Glutamatergic neuron (in vitro differentiated cells): ENCODE results near the gene CSK. TPM values are rescaled to one million over a fixed set of nuclear protein-coding genes. Genes with fewer than 3 reads are reported as not detected.
A peak's percentile ranks its signal among the peaks of the same experiment; 100 is the strongest.

Source experiments
- DNase-seq: peaks from one replicate; pipeline ENCODE4 v3.0.0; 2022
- H3K27ac Mint-ChIP-seq: one replicate; pipeline ENCODE4 v1.8.0; 2020; ENCODE audit warnings: mild to moderate bottlenecking, mixed read lengths, inconsistent platforms; ENCODE audit not compliant: unreplicated experiment
- H3K27me3 Mint-ChIP-seq: one replicate; pipeline ENCODE4 v1.8.0; 2020; ENCODE audit warnings: mild to moderate bottlenecking, moderate library complexity, mixed read lengths, inconsistent platforms; ENCODE audit not compliant: unreplicated experiment
- H3K36me3 Mint-ChIP-seq: one replicate; pipeline ENCODE4 v1.8.0; 2020; ENCODE audit warnings: mild to moderate bottlenecking, mixed read lengths, inconsistent platforms; ENCODE audit not compliant: unreplicated experiment
- H3K4me1 Mint-ChIP-seq: one replicate; pipeline ENCODE4 v1.8.0; 2020; ENCODE audit warnings: mild to moderate bottlenecking, low read depth, mixed read lengths, inconsistent platforms; ENCODE audit not compliant: unreplicated experiment
- H3K4me3 Mint-ChIP-seq: one replicate; pipeline ENCODE4 v1.8.0; 2020; ENCODE audit warnings: mild to moderate bottlenecking, mixed read lengths, inconsistent platforms; ENCODE audit not compliant: unreplicated experiment
- H3K9me3 Mint-ChIP-seq: one replicate; pipeline ENCODE4 v1.8.0; 2020; ENCODE audit warnings: mild to moderate bottlenecking, moderate library complexity, mixed read lengths, inconsistent platforms; ENCODE audit not compliant: unreplicated experiment
- total RNA-seq: library from RNA; stranded (reverse); fragmentation: NEBNext Ultra II Directional; extraction: Animal tissue kit (Norgen Biotek cat#: 25700); gene quantifications from one replicate; pipeline ENCODE4 v1.2.1, GENCODE V29; 2021; ENCODE audit not compliant: unreplicated experiment
- TF ChIP-seq, protein P1 (sequence below): fragments of 200-600 bp; sonication (generic); IDR thresholded peaks from one replicate; pipeline ENCODE4 v1.5.0; 2021; ENCODE audit not compliant: partially characterized antibody, unreplicated experiment

The CSK gene
- total RNA-seq, 1 donor from 2014 or later = 72.6 TPM

DNA sequence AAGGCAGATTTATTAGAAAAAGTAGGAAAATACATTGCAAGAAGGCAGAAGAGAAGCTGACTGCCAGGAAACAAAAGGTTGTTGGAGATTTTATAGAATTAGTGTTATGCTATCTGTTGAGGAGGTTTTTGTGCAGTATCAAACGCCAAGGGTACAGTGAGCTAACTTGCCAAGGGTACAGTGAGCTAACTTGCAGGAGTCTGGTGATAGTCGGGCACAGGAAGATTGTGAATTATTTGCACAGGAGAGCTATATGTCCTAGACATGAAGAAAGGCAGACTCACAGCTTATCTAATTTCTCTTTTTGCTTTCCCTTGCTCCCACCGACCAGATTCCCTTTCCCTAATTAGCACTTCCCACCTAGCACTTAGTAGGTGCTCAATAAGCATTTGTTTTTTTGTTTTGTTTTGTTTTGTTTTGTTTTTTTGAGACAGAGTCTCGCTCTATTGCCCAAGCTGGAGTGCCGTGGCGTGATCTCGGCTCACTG is 2.7 kb upstream of the CSK start:
- Mint-ChIP-seq H3K4me1 (peaks cover 25% of the 10 kb centered on the region), H3K4me3 (no peak overlapping the region), H3K27ac (no peak overlapping the region), H3K27me3 (peaks cover 9% of the 10 kb centered on the region), H3K36me3 (no peaks in the 10 kb centered on the region), H3K9me3 (peaks cover 1% of the 10 kb centered on the region)
- no peak for DNase-seq
- TF ChIP-seq, protein P1, sequence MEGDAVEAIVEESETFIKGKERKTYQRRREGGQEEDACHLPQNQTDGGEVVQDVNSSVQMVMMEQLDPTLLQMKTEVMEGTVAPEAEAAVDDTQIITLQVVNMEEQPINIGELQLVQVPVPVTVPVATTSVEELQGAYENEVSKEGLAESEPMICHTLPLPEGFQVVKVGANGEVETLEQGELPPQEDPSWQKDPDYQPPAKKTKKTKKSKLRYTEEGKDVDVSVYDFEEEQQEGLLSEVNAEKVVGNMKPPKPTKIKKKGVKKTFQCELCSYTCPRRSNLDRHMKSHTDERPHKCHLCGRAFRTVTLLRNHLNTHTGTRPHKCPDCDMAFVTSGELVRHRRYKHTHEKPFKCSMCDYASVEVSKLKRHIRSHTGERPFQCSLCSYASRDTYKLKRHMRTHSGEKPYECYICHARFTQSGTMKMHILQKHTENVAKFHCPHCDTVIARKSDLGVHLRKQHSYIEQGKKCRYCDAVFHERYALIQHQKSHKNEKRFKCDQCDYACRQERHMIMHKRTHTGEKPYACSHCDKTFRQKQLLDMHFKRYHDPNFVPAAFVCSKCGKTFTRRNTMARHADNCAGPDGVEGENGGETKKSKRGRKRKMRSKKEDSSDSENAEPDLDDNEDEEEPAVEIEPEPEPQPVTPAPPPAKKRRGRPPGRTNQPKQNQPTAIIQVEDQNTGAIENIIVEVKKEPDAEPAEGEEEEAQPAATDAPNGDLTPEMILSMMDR = no peak

DNA sequence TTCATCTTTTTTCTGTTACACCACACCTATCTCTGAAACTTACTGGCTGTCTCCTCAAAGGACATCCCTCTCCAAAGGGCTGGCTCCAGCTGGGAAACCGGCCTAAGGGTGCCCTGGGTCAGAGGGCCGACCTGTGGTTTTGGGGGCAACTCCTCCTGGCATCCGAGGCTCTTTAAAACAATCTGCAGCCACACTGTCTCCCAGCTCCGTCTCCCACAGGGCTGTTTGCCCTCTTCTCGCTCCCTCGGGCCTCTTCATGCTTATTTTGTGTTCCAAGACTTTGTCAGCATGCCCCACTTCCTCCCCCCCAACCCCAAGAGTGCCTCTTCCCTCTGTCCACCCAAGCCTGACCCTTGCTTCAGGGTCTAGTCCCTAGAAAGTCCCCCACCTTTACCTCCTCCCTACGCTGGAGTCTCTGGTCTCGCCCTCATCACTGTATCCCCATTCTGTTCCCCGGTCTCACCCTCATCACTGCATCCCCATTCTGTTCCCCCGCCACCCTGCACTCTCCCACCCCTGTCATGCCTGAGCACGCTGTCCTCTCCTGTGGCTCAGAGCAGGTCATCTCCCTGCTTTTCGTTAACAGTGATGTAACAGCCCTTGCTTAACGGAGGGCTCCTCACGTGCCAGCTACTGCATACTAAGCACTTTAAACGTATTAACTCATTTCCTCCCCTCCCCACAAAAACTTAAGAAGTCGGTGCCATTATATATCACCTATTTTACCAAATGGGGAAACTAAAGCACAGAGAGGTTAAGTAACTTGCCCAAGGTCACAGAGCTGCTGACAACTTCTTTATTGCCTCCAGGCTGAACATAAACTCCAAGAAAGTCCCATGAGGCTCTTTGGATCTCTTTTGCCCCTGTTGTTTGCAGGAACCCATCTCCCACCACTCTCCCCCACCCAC is 1.1 kb upstream of the CSK start:
- TF ChIP-seq, protein P1 = no peak
- H3K4me1 Mint-ChIP-seq = peaks cover 27% of the 10 kb centered on the region
- H3K27me3 Mint-ChIP-seq = peaks cover 9% of the 10 kb centered on the region
- peak overlapping the region; percentile 85 for H3K4me3 Mint-ChIP-seq
- DNase-seq = no peak
- H3K36me3 Mint-ChIP-seq = no peaks in the 10 kb centered on the region
- H3K9me3 Mint-ChIP-seq = peaks cover 1% of the 10 kb centered on the region
- H3K27ac Mint-ChIP-seq = no peak overlapping the region

DNA sequence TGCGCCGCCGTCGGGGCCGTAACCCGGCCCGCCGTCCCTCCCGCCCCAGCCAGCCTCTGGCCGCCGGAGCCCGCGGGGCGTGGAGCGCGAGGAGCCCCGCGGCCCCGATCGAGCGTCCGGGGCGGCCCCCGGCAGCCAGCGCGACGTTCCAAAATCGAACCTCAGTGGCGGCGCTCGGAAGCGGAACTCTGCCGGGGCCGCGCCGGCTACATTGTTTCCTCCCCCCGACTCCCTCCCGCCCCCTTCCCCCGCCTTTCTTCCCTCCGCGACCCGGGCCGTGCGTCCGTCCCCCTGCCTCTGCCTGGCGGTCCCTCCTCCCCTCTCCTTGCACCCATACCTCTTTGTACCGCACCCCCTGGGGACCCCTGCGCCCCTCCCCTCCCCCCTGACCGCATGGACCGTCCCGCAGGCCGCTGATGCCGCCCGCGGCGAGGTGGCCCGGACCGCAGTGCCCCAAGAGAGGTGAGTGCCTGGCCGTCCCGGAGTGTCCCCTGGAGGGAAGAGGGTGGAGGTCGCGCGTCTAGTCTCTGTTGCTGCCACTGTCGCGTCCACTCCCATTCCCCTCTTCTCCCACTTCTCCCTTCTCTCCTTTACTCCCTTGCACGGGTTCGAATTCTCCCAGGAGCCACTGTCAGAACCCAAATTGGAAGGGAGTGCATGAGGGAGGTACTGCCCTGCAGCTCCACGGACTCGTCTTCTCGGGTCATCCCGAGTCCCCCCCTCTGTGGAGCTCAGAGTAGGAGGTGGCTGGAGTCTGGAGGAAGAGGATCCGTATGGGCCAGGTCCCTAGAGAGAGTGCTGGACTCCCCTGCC is 585 bp downstream of the CSK start:
- peak overlapping the region; percentile 64 for H3K27ac Mint-ChIP-seq
- peaks cover 21% of the 10 kb centered on the region for H3K4me1 Mint-ChIP-seq
- H3K27me3 Mint-ChIP-seq = peaks cover 5% of the 10 kb centered on the region
- TF ChIP-seq, protein P1 = no peak
- no peaks in the 10 kb centered on the region for H3K36me3 Mint-ChIP-seq
- peak; percentile 42 for DNase-seq
- H3K9me3 Mint-ChIP-seq = no peaks in the 10 kb centered on the region
- peak overlapping the region; percentile 89 for H3K4me3 Mint-ChIP-seq

DNA sequence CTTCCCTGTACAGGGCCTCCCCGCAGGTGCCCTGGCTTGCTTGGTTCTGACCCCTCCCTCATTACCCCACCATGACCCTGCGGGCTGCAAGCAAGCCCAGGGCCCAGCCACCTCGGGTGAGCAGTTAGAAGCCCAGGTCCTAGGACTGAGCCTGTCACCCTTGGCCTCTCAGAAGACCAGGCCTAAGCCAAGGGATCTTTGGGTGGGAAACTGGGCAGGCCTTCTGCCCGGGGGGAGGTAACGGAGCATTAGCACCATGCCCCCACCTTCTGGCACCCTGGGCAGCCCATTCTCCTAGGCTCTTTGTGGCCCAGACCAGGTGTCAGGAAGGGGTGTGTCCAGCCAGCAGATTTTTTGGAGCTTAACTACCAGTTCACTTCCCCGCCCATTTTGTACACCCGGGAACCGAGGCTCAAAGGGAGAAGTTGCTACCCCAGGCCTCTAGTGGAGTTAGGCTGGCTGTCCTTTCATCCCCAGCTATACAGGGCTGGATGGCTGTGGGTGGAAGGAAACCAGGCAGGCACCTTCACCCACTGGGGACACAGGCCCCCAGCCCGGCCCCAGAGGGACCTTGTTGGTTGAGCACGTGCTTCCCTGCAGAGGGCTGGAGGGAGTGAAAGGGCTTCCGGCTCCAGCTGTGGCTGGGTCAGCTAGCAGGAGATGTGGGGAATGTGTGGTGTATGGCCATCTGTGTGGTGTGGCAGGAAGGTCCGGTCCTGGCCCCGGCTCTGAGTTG is 1.4 kb downstream of the CSK start:
- Mint-ChIP-seq H3K36me3 (no peaks in the 10 kb centered on the region), H3K4me1 (peaks cover 19% of the 10 kb centered on the region), H3K4me3 (peak overlapping the region; percentile 89), H3K27me3 (peaks cover 5% of the 10 kb centered on the region), H3K9me3 (no peaks in the 10 kb centered on the region), H3K27ac (no peak overlapping the region)
- TF ChIP-seq, protein P1 = no peak
- DNase-seq = no peak
